ENCODE measurements around the gene ZDHHC11B. TPM values are rescaled to one million over a fixed set of nuclear protein-coding genes. Genes with fewer than 3 reads are reported as not detected.

Gene ZDHHC11B
- total RNA-seq, 4 donors from 2014 or later: 4.6 to 52.0 (median 28.6) TPM

GRCh38 chr5:761854-762710 lies 22.4 kb downstream of the ZDHHC11B start:
- H3K9me3 ChIP-seq: no peaks in the 10 kb centered on the region
- no peak overlapping the region for H3K27ac ChIP-seq
- no peak overlapping the region for H3K4me3 ChIP-seq
- no peaks in the 10 kb centered on the region for H3K36me3 ChIP-seq
- no peak for TF ChIP-seq POLR2A (IDR thresholded peaks at IDR 0.05)
- TF ChIP-seq CTCF (IDR thresholded peaks at IDR 0.05): no peak
- H3K4me1 ChIP-seq: peaks cover 9 to 27% (median 19%) of the 10 kb centered on the region in 4 donors
- H3K27me3 ChIP-seq: no peaks in the 10 kb centered on the region
- DNase-seq: peak in 2 of 3 donors; percentile 52 to 54

- H3K4me3 ChIP-seq: no peak overlapping the region
- H3K27me3 ChIP-seq: no peaks in the 10 kb centered on the region
- no peaks in the 10 kb centered on the region for H3K36me3 ChIP-seq
- H3K27ac ChIP-seq: no peak overlapping the region
- DNase-seq: peak in 2 of 3 donors; percentile 42 to 46
- no peaks in the 10 kb centered on the region for H3K9me3 ChIP-seq
- TF ChIP-seq CTCF (IDR thresholded peaks at IDR 0.05) (no peak), POLR2A (IDR thresholded peaks at IDR 0.05) (no peak)
- H3K4me1 ChIP-seq: peaks cover 9 to 35% (median 19%) of the 10 kb centered on the region in 4 donors
Measured at GRCh38 chr5:761059-761771, 23.3 kb downstream of the ZDHHC11B start.

- H3K4me3 ChIP-seq: no peak overlapping the region
- H3K36me3 ChIP-seq: no peaks in the 10 kb centered on the region
- no peak overlapping the region for H3K27ac ChIP-seq
- H3K9me3 ChIP-seq: no peaks in the 10 kb centered on the region
- TF ChIP-seq POLR2A (IDR thresholded peaks at IDR 0.05): no peak
- no peak for TF ChIP-seq CTCF (IDR thresholded peaks at IDR 0.05)
- peak in 2 of 3 donors; percentile 47 to 52 for DNase-seq
- peaks cover 9 to 36% (median 19%) of the 10 kb centered on the region in 4 donors for H3K4me1 ChIP-seq
- no peaks in the 10 kb centered on the region for H3K27me3 ChIP-seq
Measured at GRCh38 chr5:760363-761058, 24.0 kb downstream of the ZDHHC11B start.

- DNase-seq: peak in 1 of 3 donors; percentile 45
- Histone ChIP-seq H3K27ac (peak overlapping the region; percentile 33 to 80 (median 54)), H3K36me3 (no peaks in the 10 kb centered on the region), H3K4me3 (no peak overlapping the region), H3K27me3 (no peaks in the 10 kb centered on the region), H3K4me1 (peaks cover 9 to 36% (median 19%) of the 10 kb centered on the region in 4 donors), H3K9me3 (no peaks in the 10 kb centered on the region)
- TF ChIP-seq CTCF (IDR thresholded peaks at IDR 0.05): no peak
- TF ChIP-seq POLR2A (IDR thresholded peaks at IDR 0.05): no peak
Measured at GRCh38 chr5:759781-760362, 24.7 kb downstream of the ZDHHC11B start.

- TF ChIP-seq POLR2A (IDR thresholded peaks at IDR 0.05): peak in 1 of 2 donors; percentile 13
- no peak for TF ChIP-seq CTCF (IDR thresholded peaks at IDR 0.05)
- peak in 2 of 3 donors; percentile 88 to 89 for DNase-seq
- Histone ChIP-seq H3K27me3 (no peaks in the 10 kb centered on the region), H3K27ac (peak overlapping the region; percentile 33 to 80 (median 62)), H3K9me3 (no peaks in the 10 kb centered on the region), H3K4me3 (peak overlapping the region in 1 of 4 donors; percentile 4), H3K4me1 (peaks cover 9 to 36% (median 19%) of the 10 kb centered on the region in 4 donors), H3K36me3 (no peaks in the 10 kb centered on the region)
Measured at GRCh38 chr5:759111-759751, 25.3 kb downstream of the ZDHHC11B start.
